GM18907 (cell line): Measurements from ENCODE around the gene RABAC1.

Experiments used
- ATAC-seq: cut with Tn5 transposase; IDR thresholded peaks from one replicate; pipeline ENCODE4 v1.9.1; 2021; ENCODE audit warnings: mild to moderate bottlenecking, moderate library complexity; ENCODE audit not compliant: unreplicated experiment

Gene RABAC1

DNA sequence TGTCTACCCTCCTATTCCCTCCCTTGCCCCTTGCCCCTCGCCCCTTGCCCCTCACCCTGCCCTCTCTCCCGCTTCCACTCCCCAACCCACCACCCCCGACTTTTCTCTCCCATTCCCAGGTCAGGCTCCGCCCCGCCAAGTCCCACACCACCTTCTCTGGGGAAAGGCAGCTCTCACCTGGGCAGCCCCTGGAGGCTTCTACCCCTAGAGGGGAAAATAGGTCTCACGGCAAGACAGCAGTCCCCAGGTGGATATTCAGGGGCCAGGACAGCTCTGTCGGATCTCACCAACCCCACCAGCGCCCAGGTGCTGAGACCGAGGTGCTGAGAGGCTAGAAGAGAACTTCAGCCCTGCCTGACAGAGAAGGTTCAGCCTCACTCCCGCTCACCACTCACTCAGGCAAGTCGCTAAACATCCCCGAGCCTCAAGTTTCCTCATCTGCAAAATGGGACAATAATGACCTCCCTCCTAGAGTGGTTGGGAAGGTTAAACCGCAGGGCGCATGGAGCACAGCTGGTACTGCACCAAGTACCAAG, 29.5 kb downstream of the RABAC1 start:
- no peak for ATAC-seq

DNA sequence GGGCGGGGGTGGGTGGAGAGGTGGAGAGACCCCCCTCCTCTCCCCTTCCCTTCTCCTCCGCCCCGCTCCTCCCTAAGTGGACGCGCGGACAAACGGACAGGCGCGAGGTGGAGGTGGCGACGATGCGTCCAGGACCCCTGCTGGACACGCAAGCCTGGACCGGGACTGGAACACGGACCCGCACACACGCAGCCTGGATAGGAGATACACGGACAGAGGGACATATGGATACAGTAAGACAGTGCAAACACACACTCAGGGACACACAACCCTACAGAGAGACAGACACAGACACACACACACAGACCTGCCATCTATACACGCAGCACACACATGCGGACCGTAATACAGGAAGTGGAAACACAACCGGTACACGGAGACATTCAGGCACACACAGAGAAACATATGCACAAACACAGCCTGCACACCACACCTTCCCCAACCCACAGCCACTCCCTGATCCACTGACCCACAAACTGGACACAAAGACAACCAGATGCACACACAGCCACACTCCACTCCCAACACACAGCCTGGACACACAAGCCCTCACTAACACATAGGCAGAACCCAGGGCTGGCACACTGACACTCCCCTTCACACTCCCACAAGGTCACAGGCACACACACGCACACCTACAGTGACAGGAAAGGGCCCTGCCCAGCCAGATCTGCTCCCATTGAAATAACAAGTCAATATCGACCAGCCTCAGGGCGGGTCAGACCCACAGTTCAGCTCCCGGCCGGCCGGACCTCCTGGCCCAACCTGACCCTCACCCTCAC, 30.2 kb downstream of the RABAC1 start:
- no peak for ATAC-seq

DNA sequence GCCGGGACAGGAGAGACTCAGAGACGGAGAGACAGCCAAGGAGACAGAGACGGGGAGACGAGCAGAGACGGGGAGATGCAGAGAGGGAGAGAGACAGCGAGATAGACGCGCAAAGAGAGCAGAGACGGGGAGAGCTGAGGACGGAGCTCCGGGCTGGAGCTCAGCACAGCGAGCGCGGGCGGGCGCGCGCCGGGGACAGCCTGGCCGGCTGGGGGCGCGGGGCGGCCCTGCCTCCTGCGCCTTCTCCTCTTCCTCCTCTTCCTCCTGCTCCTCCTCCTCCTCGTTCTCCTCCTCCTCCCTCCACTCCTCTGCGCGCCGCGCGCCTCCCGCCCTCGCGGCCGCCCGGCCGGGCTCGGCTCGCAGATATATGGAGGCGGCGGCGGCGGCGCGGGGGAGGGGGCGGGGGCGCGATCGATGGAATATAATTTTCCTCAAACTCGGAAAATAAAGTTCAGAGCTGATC, 30.9 kb downstream of the RABAC1 start, which contains the start of gene ERFL:
TSS of gene ERFL (minus strand) at position 229 of the 463 bp plus-strand sequence. CDS start 15,530 bp downstream, outside the sequence.
- no peak for ATAC-seq

- no peak for ATAC-seq
Measured at GRCh38 chr19:41927497-41928192, 31.5 kb downstream of the RABAC1 start.

- no peak for ATAC-seq
Measured at GRCh38 chr19:41926763-41927496, 32.2 kb downstream of the RABAC1 start.

- no peak for ATAC-seq
Measured at GRCh38 chr19:41926028-41926762, 32.9 kb downstream of the RABAC1 start.

DNA sequence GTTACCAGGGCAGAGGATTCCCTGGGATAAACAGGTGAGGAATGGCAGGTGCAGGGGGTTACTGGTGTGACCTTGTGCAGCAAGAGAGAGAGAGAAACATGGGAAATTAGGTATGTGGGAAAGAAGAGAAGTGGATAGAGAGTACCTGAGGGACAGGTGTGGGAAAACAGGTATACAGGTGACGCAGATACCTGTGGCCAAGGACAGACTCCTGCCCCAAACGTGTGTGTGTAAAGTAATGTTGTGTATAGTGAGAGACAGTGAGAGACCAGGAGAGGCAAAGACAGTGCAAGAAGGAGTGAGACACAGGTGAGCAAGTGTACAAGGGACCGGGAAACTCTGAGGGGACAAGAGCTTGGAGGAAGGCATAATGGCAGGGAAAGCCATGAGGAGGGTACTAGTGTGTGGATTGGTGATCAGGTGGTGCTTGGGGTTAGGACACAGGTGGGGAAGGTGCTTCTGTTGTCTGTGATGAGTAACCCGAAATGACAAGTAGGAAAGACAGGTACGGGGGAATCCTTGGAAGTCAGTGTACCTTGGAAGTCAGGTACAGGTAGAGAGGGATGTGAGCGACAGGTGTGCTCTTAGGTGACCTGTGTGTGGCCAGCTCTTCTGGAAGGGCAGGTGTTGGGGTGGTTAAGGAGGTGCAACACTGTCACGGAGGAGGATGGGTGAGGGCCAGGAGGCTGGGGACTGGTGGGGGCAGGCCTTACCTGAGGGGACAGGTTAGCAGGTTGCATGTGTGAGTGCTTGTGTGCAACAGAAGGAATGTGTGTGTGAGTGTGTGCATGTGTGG, 33.7 kb downstream of the RABAC1 start:
- ATAC-seq: no peak

- ATAC-seq: no peak
Measured at GRCh38 chr19:41924151-41925145, 34.7 kb downstream of the RABAC1 start.

GRCh38 chr19:41923045-41923788, 35.9 kb downstream of the RABAC1 start:
- ATAC-seq: no peak

- ATAC-seq: no peak
Measured at GRCh38 chr19:41922585-41922984, 36.5 kb downstream of the RABAC1 start.

- no peak for ATAC-seq
Measured at GRCh38 chr19:41921577-41922576, 37.2 kb downstream of the RABAC1 start.

GRCh38 chr19:41920882-41921576, 38.1 kb downstream of the RABAC1 start:
- no peak for ATAC-seq

DNA sequence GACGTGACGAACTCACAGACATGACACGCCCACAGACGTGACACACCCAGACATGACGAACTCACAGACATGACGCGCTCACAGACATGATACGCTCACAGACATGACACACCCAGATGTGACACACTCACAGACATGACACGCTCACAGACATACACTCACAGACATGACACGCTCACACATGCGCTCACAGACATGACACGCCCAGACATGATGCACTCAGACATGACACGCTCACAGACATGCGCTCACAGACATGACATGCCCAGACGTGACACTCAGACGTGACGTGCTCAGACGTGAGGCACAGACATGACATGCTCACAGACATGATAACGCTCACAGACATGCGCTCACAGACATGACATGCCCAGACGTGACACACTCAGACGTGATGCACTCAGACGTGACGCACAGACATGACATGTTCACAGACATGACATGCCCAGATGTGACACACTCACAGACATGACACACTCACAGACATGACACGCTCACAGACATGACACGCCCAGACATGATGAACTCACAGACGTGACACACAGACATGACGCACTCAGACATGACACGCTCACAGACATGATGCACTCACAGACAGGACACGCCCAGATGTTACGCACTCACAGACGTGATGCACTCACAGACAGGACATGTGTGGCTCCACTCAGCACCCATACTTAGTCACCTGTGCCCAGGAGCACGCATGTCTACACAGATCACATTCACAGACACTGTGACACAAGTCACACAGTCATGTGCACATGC, 39.0 kb downstream of the RABAC1 start:
- no peak for ATAC-seq

GRCh38 chr19:41918653-41919244, 40.4 kb downstream of the RABAC1 start:
- ATAC-seq: no peak

DNA sequence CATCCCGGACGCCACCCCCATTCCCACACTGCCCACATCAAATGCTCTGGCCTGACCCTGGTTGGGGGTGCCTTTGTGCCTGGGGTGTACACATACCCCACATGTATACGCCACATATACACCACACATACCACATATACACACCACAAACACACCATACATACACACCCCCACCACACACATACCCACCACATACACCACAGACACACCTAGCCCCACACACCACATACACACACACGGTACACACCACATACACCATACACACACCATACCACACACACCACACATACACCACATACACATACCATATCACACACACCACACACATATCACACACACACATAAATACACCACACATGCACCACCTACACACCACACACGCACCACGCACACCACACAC, 41.0 kb downstream of the RABAC1 start:
- ATAC-seq: no peak
